Measurements from ENCODE around the gene NDUFB2. TPM values are rescaled to one million over a fixed set of nuclear protein-coding genes. Genes with fewer than 3 reads are reported as not detected.
"Not testable (repeated sequence)": the region's sequence is repeated elsewhere in the genome, so short reads cannot be mapped to it uniquely, and the experiment has no call there.

The NDUFB2 gene
- total RNA-seq, 1 donor from 2014 or later = 257 TPM

- H3K27me3 ChIP-seq = no peaks in the 10 kb centered on the region
- TF ChIP-seq CTCF (IDR thresholded peaks at IDR 0.05) (no peak), POLR2A (IDR thresholded peaks at IDR 0.05) (no peak), POLR2AphosphoS5 (IDR thresholded peaks at IDR 0.05; ENCODE audit: insufficient read depth in 1 of 2, low read depth in 1 of 2) (no peak)
- no peaks in the 10 kb centered on the region for H3K9me3 ChIP-seq
- no peak for DNase-seq (ENCODE audit: extremely low spot score in 2 of 2)
- intact Hi-C loops (cut with DNase I) = no loop called here
- H3K36me3 ChIP-seq = peaks cover 0 to 2% of the 10 kb centered on the region in 2 donors
- peaks cover 33% of the 10 kb centered on the region for H3K4me1 ChIP-seq
- H3K27ac ChIP-seq = no peak overlapping the region
- no peak overlapping the region for H3K4me3 ChIP-seq
These were observed 20.8 kb upstream of the NDUFB2 start for GRCh38 chr7:140675726-140676125.

GRCh38 chr7:140676306-140676705, 20.2 kb upstream of the NDUFB2 start:
- Histone ChIP-seq H3K27ac (no peak overlapping the region), H3K27me3 (no peaks in the 10 kb centered on the region), H3K4me1 (peaks cover 33% of the 10 kb centered on the region), H3K4me3 (no peak overlapping the region), H3K36me3 (peaks cover 0 to 7% of the 10 kb centered on the region in 2 donors), H3K9me3 (no peaks in the 10 kb centered on the region)
- no peak for TF ChIP-seq CTCF (IDR thresholded peaks at IDR 0.05)
- no peak for TF ChIP-seq POLR2A (IDR thresholded peaks at IDR 0.05)
- no peak for TF ChIP-seq POLR2AphosphoS5 (IDR thresholded peaks at IDR 0.05; ENCODE audit: insufficient read depth in 1 of 2, low read depth in 1 of 2)
- DNase-seq (ENCODE audit: extremely low spot score in 2 of 2) = no peak
- intact Hi-C loops (cut with DNase I) = no loop called here

- H3K4me3 ChIP-seq; DNase-seq (ENCODE audit: extremely low spot score in 2 of 2); H3K9me3 ChIP-seq; H3K27me3 ChIP-seq; intact Hi-C loops (cut with DNase I); H3K27ac ChIP-seq: not testable (repeated sequence)
- Histone ChIP-seq H3K36me3 (peaks cover 0 to 12% of the 10 kb centered on the region in 2 donors), H3K4me1 (peaks cover 32% of the 10 kb centered on the region)
These were observed 19.6 kb upstream of the NDUFB2 start for GRCh38 chr7:140676956-140677355.

GRCh38 chr7:140677496-140677895, 19.0 kb upstream of the NDUFB2 start:
- Histone ChIP-seq H3K9me3 (no peaks in the 10 kb centered on the region), H3K27ac (no peak overlapping the region), H3K27me3 (no peaks in the 10 kb centered on the region), H3K4me3 (no peak overlapping the region), H3K36me3 (peaks cover 0 to 18% of the 10 kb centered on the region in 2 donors), H3K4me1 (peaks cover 27% of the 10 kb centered on the region)
- no peak for DNase-seq (ENCODE audit: extremely low spot score in 2 of 2)
- TF ChIP-seq CTCF (IDR thresholded peaks at IDR 0.05) = no peak
- TF ChIP-seq POLR2AphosphoS5 (IDR thresholded peaks at IDR 0.05; ENCODE audit: insufficient read depth in 1 of 2, low read depth in 1 of 2) = no peak
- TF ChIP-seq POLR2A (IDR thresholded peaks at IDR 0.05) = no peak
- intact Hi-C loops (cut with DNase I) = no loop called here

- intact Hi-C loops (cut with DNase I) = no loop called here
- Histone ChIP-seq H3K27me3 (no peaks in the 10 kb centered on the region), H3K4me3 (no peak overlapping the region), H3K9me3 (no peaks in the 10 kb centered on the region), H3K27ac (no peak overlapping the region), H3K4me1 (peaks cover 26% of the 10 kb centered on the region), H3K36me3 (peaks cover 0 to 18% of the 10 kb centered on the region in 2 donors)
- no peak for TF ChIP-seq POLR2AphosphoS5 (IDR thresholded peaks at IDR 0.05; ENCODE audit: insufficient read depth in 1 of 2, low read depth in 1 of 2)
- no peak for TF ChIP-seq POLR2A (IDR thresholded peaks at IDR 0.05)
- no peak for TF ChIP-seq CTCF (IDR thresholded peaks at IDR 0.05)
- DNase-seq (ENCODE audit: extremely low spot score in 2 of 2) = no peak
These were observed 18.3 kb upstream of the NDUFB2 start for GRCh38 chr7:140678081-140678815.
